Measurements from ENCODE around the gene LYST. TPM values are rescaled to one million over a fixed set of nuclear protein-coding genes. Genes with fewer than 3 reads are reported as not detected.
"Not testable (repeated sequence)": the region's sequence is repeated elsewhere in the genome, so short reads cannot be mapped to it uniquely, and the experiment has no call there.

The LYST gene
- polyA plus RNA-seq, 1 donor from 2014 or later = 23.4 TPM

DNA sequence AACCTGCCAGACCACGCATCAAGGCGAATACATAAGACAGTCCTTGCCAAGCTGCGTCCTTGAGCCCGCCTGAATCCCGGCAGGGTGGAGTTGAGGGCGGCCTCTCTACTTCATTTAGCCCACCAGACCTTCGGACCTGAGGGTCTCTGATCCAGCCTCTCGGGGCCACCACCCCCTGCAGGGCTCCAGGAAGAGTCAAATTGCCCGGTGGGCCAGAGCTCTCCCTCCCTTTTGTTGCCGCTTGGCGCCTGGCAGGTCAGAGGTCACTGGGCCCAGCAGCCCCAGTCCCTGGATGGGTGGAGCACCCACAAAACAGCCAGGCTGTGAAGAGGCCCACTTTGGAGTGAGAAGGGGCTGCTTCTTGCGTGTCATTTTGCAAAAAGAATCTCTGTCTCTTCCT lies 226.1 kb downstream of the LYST start:
- H2AFZ ChIP-seq (ENCODE audit: low read depth, low read length) = no peak overlapping the region
- H3K4me2 ChIP-seq (ENCODE audit: low read length) = no peak overlapping the region
- no peak overlapping the region for H3K27ac ChIP-seq (ENCODE audit: low read length)
- H4K20me1 ChIP-seq (ENCODE audit: insufficient read depth) = no peaks in the 10 kb centered on the region
- H3K9me3 ChIP-seq (ENCODE audit: low read length) = no peaks in the 10 kb centered on the region
- H3K4me3 ChIP-seq (ENCODE audit: low read length) = no peak overlapping the region
- no peaks in the 10 kb centered on the region for H3F3A ChIP-seq (ENCODE audit: insufficient read depth, low read length, poor library complexity, severe bottlenecking)
- H3K79me2 ChIP-seq (replicated peaks; ENCODE audit: insufficient read depth, low read length) = peaks cover 41% of the 10 kb centered on the region
- no peak overlapping the region for H3K9ac ChIP-seq (ENCODE audit: low read length)
- TF ChIP-seq, protein P1, sequence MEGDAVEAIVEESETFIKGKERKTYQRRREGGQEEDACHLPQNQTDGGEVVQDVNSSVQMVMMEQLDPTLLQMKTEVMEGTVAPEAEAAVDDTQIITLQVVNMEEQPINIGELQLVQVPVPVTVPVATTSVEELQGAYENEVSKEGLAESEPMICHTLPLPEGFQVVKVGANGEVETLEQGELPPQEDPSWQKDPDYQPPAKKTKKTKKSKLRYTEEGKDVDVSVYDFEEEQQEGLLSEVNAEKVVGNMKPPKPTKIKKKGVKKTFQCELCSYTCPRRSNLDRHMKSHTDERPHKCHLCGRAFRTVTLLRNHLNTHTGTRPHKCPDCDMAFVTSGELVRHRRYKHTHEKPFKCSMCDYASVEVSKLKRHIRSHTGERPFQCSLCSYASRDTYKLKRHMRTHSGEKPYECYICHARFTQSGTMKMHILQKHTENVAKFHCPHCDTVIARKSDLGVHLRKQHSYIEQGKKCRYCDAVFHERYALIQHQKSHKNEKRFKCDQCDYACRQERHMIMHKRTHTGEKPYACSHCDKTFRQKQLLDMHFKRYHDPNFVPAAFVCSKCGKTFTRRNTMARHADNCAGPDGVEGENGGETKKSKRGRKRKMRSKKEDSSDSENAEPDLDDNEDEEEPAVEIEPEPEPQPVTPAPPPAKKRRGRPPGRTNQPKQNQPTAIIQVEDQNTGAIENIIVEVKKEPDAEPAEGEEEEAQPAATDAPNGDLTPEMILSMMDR (IDR thresholded peaks at IDR 0.05; ENCODE audit: poor library complexity, severe bottlenecking) = no peak
- H3K36me3 ChIP-seq (ENCODE audit: insufficient read depth, low read length) = no peaks in the 10 kb centered on the region
- H3K9me2 ChIP-seq (ENCODE audit: insufficient read depth, low read length) = no peaks in the 10 kb centered on the region
- no peaks in the 10 kb centered on the region for H3K27me3 ChIP-seq (ENCODE audit: insufficient read depth, low read depth, low read length)

DNA sequence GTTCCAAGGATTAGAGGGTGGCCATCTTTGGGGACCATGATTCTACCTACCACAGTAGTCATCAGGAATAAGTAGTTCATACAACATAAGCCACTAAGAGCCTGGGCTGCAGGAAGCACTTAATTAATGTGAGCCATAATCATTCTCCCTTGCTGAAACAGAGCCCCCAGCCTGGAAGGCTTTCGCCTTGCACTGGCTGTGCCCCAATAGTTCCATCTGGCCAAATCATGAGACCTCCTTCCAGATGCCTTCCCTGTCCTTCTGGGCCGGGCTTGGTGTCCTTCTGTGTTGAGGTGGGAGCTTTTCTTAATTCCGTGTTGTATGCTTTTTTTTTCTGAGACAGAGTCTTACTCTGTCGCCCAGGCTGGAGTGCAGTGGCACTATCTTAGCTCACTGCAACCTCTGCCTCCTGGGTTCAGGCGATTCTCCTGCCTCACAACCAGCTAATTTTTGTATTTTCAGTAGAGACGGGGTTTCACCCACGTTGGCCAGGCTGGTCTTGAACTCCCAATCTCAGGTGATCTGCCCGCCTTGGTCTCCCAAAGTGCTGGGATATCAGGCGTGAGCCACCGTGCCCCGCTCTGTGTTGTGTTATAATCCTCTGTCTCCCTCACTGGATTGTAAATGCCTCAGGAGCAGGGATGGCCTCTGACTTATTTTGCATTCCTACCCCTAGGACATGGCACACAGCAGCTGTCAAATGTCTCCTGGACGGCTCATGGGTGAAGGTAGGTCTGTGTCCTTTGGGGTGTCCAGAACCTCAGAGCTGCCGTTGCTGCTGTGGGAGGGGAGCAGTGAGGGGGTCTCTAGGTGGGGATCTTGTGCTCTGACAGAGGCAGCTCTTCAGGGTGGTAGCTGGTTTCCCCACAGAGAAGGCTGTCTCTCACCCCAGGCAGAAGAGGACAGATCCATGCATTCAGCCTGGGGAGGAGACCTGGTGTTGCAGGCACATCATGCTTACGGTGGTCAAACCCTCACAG lies 227.2 kb downstream of the LYST start:
- Histone ChIP-seq H3K27ac (ENCODE audit: low read length) (no peak overlapping the region), H2AFZ (ENCODE audit: low read depth, low read length) (no peak overlapping the region), H3K9me3 (ENCODE audit: low read length) (no peaks in the 10 kb centered on the region), H3K9me2 (ENCODE audit: insufficient read depth, low read length) (no peaks in the 10 kb centered on the region), H3K27me3 (ENCODE audit: insufficient read depth, low read depth, low read length) (no peaks in the 10 kb centered on the region), H3K9ac (ENCODE audit: low read length) (no peak overlapping the region), H3K4me2 (ENCODE audit: low read length) (no peak overlapping the region), H3K36me3 (ENCODE audit: insufficient read depth, low read length) (no peaks in the 10 kb centered on the region), H3F3A (ENCODE audit: insufficient read depth, low read length, poor library complexity, severe bottlenecking) (no peaks in the 10 kb centered on the region), H4K20me1 (ENCODE audit: insufficient read depth) (no peaks in the 10 kb centered on the region), H3K4me3 (ENCODE audit: low read length) (no peak overlapping the region), H3K79me2 (replicated peaks; ENCODE audit: insufficient read depth, low read length) (peaks cover 34% of the 10 kb centered on the region)
- TF ChIP-seq, protein P2, sequence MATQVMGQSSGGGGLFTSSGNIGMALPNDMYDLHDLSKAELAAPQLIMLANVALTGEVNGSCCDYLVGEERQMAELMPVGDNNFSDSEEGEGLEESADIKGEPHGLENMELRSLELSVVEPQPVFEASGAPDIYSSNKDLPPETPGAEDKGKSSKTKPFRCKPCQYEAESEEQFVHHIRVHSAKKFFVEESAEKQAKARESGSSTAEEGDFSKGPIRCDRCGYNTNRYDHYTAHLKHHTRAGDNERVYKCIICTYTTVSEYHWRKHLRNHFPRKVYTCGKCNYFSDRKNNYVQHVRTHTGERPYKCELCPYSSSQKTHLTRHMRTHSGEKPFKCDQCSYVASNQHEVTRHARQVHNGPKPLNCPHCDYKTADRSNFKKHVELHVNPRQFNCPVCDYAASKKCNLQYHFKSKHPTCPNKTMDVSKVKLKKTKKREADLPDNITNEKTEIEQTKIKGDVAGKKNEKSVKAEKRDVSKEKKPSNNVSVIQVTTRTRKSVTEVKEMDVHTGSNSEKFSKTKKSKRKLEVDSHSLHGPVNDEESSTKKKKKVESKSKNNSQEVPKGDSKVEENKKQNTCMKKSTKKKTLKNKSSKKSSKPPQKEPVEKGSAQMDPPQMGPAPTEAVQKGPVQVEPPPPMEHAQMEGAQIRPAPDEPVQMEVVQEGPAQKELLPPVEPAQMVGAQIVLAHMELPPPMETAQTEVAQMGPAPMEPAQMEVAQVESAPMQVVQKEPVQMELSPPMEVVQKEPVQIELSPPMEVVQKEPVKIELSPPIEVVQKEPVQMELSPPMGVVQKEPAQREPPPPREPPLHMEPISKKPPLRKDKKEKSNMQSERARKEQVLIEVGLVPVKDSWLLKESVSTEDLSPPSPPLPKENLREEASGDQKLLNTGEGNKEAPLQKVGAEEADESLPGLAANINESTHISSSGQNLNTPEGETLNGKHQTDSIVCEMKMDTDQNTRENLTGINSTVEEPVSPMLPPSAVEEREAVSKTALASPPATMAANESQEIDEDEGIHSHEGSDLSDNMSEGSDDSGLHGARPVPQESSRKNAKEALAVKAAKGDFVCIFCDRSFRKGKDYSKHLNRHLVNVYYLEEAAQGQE (IDR thresholded peaks at IDR 0.05; ENCODE audit: borderline replicate concordance) = no peak
- TF ChIP-seq, protein P1 (IDR thresholded peaks at IDR 0.05; ENCODE audit: poor library complexity, severe bottlenecking) = no peak
- no peak for TF ChIP-seq TAF1 (IDR thresholded peaks at IDR 0.05; ENCODE audit: low read depth)
- no peak for TF ChIP-seq RAD21 (conservative IDR thresholded peaks at IDR 0.05)
- no peak for TF ChIP-seq POLR2AphosphoS5 (IDR thresholded peaks at IDR 0.05)
- no peak for TF ChIP-seq EZH2 (IDR thresholded peaks at IDR 0.05; ENCODE audit: borderline replicate concordance, insufficient read depth, low read length, poor library complexity, severe bottlenecking)
- TF ChIP-seq SMC3 (conservative IDR thresholded peaks at IDR 0.05; ENCODE audit: poor library complexity) = no peak
- no peak for TF ChIP-seq MXI1 (conservative IDR thresholded peaks at IDR 0.05; ENCODE audit: poor library complexity, severe bottlenecking)
- no peak for TF ChIP-seq EP300 (conservative IDR thresholded peaks at IDR 0.05; ENCODE audit: poor library complexity, severe bottlenecking)

DNA sequence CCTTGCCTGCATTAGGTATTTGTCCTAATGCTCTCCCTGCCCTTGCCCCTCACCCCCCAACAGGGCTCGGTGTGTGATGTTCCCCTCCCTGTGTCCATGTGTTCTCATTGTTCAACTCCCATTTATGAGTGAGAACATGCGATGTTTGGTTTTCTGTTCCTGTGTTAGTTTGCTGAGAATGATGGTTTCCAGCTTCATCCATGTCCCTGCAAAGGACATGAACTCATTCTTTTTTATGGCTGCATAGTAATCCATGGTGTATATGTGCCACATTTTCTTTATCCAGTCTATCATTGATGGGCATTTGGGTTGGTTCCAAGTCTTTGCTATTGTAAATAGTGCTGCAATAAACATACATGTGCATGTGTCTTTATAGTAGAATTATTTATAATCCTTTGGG lies 228.1 kb downstream of the LYST start:
- not testable (repeated sequence) for H2AFZ ChIP-seq (ENCODE audit: low read depth, low read length); H3K9me3 ChIP-seq (ENCODE audit: low read length); H3K9me2 ChIP-seq (ENCODE audit: insufficient read depth, low read length); H3K27ac ChIP-seq (ENCODE audit: low read length); H3K4me3 ChIP-seq (ENCODE audit: low read length); H3K9ac ChIP-seq (ENCODE audit: low read length); H3F3A ChIP-seq (ENCODE audit: insufficient read depth, low read length, poor library complexity, severe bottlenecking); H3K36me3 ChIP-seq (ENCODE audit: insufficient read depth, low read length); H3K27me3 ChIP-seq (ENCODE audit: insufficient read depth, low read depth, low read length); H4K20me1 ChIP-seq (ENCODE audit: insufficient read depth); H3K4me2 ChIP-seq (ENCODE audit: low read length)
- H3K79me2 ChIP-seq (replicated peaks; ENCODE audit: insufficient read depth, low read length) = peaks cover 25% of the 10 kb centered on the region

Measured in neural cell (in vitro differentiated cells).